ENCODE measurements around the gene ASXL3. TPM values are rescaled to one million over a fixed set of nuclear protein-coding genes. Genes with fewer than 3 reads are reported as not detected.
A peak's percentile ranks its signal among the peaks of the same experiment; 100 is the strongest.

Gene ASXL3
- total RNA-seq, 1 donor from 2014 or later: under 0.01 TPM

- Histone ChIP-seq H3K36me3 (ENCODE audit: control insufficient read depth, insufficient read depth, low read length) (no peaks in the 10 kb centered on the region), H3K4me3 (ENCODE audit: low read depth, low read length) (no peak overlapping the region), H3K27me3 (ENCODE audit: control insufficient read depth, insufficient read depth, low read length) (no peaks in the 10 kb centered on the region)
- TF ChIP-seq CTCF (IDR thresholded peaks at IDR 0.05; ENCODE audit: insufficient read depth, low read length, severe bottlenecking): no peak
- FAIRE-seq (no peak), DNase-seq (ENCODE audit: low read depth) (no peak)
Observed at GRCh38 chr18:33717339-33717738, 139.3 kb downstream of the ASXL3 start.

GRCh38 chr18:33720133-33720532, 142.1 kb downstream of the ASXL3 start:
- no peaks in the 10 kb centered on the region for H3K27me3 ChIP-seq (ENCODE audit: control insufficient read depth, insufficient read depth, low read length)
- FAIRE-seq (no peak), DNase-seq (ENCODE audit: low read depth) (peak; percentile 93)
- H3K36me3 ChIP-seq (ENCODE audit: control insufficient read depth, insufficient read depth, low read length): no peaks in the 10 kb centered on the region
- no peak overlapping the region for H3K4me3 ChIP-seq (ENCODE audit: low read depth, low read length)
- no peak for TF ChIP-seq CTCF (IDR thresholded peaks at IDR 0.05; ENCODE audit: insufficient read depth, low read length, severe bottlenecking)

- Histone ChIP-seq H3K36me3 (ENCODE audit: control insufficient read depth, insufficient read depth, low read length) (no peaks in the 10 kb centered on the region), H3K27me3 (ENCODE audit: control insufficient read depth, insufficient read depth, low read length) (no peaks in the 10 kb centered on the region), H3K4me3 (ENCODE audit: low read depth, low read length) (no peak overlapping the region)
- DNase-seq (ENCODE audit: low read depth) (no peak), FAIRE-seq (no peak)
- TF ChIP-seq CTCF (IDR thresholded peaks at IDR 0.05; ENCODE audit: insufficient read depth, low read length, severe bottlenecking): no peak
Observed at GRCh38 chr18:33729556-33729955, 151.5 kb downstream of the ASXL3 start.

- Histone ChIP-seq H3K4me3 (ENCODE audit: low read depth, low read length) (no peak overlapping the region), H3K27me3 (ENCODE audit: control insufficient read depth, insufficient read depth, low read length) (no peaks in the 10 kb centered on the region), H3K36me3 (ENCODE audit: control insufficient read depth, insufficient read depth, low read length) (no peaks in the 10 kb centered on the region)
- DNase-seq (ENCODE audit: low read depth): peak; percentile 69
- FAIRE-seq: no peak
- no peak for TF ChIP-seq CTCF (IDR thresholded peaks at IDR 0.05; ENCODE audit: insufficient read depth, low read length, severe bottlenecking)
Observed at GRCh38 chr18:33733376-33733775, 155.4 kb downstream of the ASXL3 start.

- H3K36me3 ChIP-seq (ENCODE audit: control insufficient read depth, insufficient read depth, low read length): no peaks in the 10 kb centered on the region
- no peak for TF ChIP-seq CTCF (IDR thresholded peaks at IDR 0.05; ENCODE audit: insufficient read depth, low read length, severe bottlenecking)
- FAIRE-seq (no peak), DNase-seq (ENCODE audit: low read depth) (no peak)
- no peak overlapping the region for H3K4me3 ChIP-seq (ENCODE audit: low read depth, low read length)
- H3K27me3 ChIP-seq (ENCODE audit: control insufficient read depth, insufficient read depth, low read length): no peaks in the 10 kb centered on the region
Observed at GRCh38 chr18:33735428-33735827, 157.4 kb downstream of the ASXL3 start.

GRCh38 chr18:33741760-33742159, 163.7 kb downstream of the ASXL3 start:
- FAIRE-seq (no peak), DNase-seq (ENCODE audit: low read depth) (no peak)
- H3K4me3 ChIP-seq (ENCODE audit: low read depth, low read length): no peak overlapping the region
- no peaks in the 10 kb centered on the region for H3K27me3 ChIP-seq (ENCODE audit: control insufficient read depth, insufficient read depth, low read length)
- H3K36me3 ChIP-seq (ENCODE audit: control insufficient read depth, insufficient read depth, low read length): no peaks in the 10 kb centered on the region
- TF ChIP-seq CTCF (IDR thresholded peaks at IDR 0.05; ENCODE audit: insufficient read depth, low read length, severe bottlenecking): no peak

All from bronchial epithelial cell (primary cell).